ENCODE measurements around the gene SLC47A2. TPM values are rescaled to one million over a fixed set of nuclear protein-coding genes. Genes with fewer than 3 reads are reported as not detected.
"Not testable (repeated sequence)": the region's sequence is repeated elsewhere in the genome, so short reads cannot be mapped to it uniquely, and the experiment has no call there.

SLC47A2 gene
- total RNA-seq, 2 donors from 2014 or later, result 0.16 to 0.25 TPM

GRCh38 chr17:19703106-19703827, 13.1 kb downstream of the SLC47A2 start:
- H3K27ac ChIP-seq, result no peak overlapping the region
- H3K9ac ChIP-seq (ENCODE audit: low read depth in 2 of 2, low read length in 2 of 2), result no peak overlapping the region
- no peaks in the 10 kb centered on the region for H3K4me1 ChIP-seq
- no peak for DNase-seq
- H3K4me3 ChIP-seq, result no peak overlapping the region
- no peaks in the 10 kb centered on the region for H3K27me3 ChIP-seq
- H3K36me3 ChIP-seq, result no peaks in the 10 kb centered on the region
- H3K9me3 ChIP-seq, result no peaks in the 10 kb centered on the region
- intact Hi-C loops (cut with DNase I), result no loop called here
- no peak for TF ChIP-seq CTCF (IDR thresholded peaks at IDR 0.05)

- TF ChIP-seq CTCF (IDR thresholded peaks at IDR 0.05), result no peak
- DNase-seq, result no peak
- Histone ChIP-seq H3K4me3 (no peak overlapping the region), H3K36me3 (no peaks in the 10 kb centered on the region), H3K27me3 (no peaks in the 10 kb centered on the region), H3K9ac (ENCODE audit: low read depth in 2 of 2, low read length in 2 of 2) (no peak overlapping the region), H3K27ac (no peak overlapping the region), H3K9me3 (no peaks in the 10 kb centered on the region), H3K4me1 (no peaks in the 10 kb centered on the region)
- intact Hi-C loops (cut with DNase I), result no loop called here
Observed at GRCh38 chr17:19702217-19702641, 14.2 kb downstream of the SLC47A2 start.

GRCh38 chr17:19686400-19687090, 29.8 kb downstream of the SLC47A2 start:
- Histone ChIP-seq H3K9ac (ENCODE audit: low read depth in 2 of 2, low read length in 2 of 2) (no peak overlapping the region), H3K9me3 (no peaks in the 10 kb centered on the region), H3K36me3 (no peaks in the 10 kb centered on the region), H3K4me1 (no peaks in the 10 kb centered on the region), H3K27me3 (no peaks in the 10 kb centered on the region), H3K4me3 (no peak overlapping the region), H3K27ac (no peak overlapping the region)
- DNase-seq, result no peak
- no peak for TF ChIP-seq CTCF (IDR thresholded peaks at IDR 0.05)
- intact Hi-C loops (cut with DNase I), result no loop called here

- intact Hi-C loops (cut with DNase I); DNase-seq; H3K4me3 ChIP-seq; H3K9ac ChIP-seq (ENCODE audit: low read depth in 2 of 2, low read length in 2 of 2); H3K36me3 ChIP-seq; H3K4me1 ChIP-seq; H3K9me3 ChIP-seq; H3K27me3 ChIP-seq; H3K27ac ChIP-seq: not testable (repeated sequence)
Observed at GRCh38 chr17:19684909-19685580, 31.3 kb downstream of the SLC47A2 start.

GRCh38 chr17:19683117-19683516, 33.3 kb downstream of the SLC47A2 start:
- Histone ChIP-seq H3K4me1 (no peaks in the 10 kb centered on the region), H3K36me3 (no peaks in the 10 kb centered on the region), H3K4me3 (no peak overlapping the region), H3K27ac (no peak overlapping the region), H3K9ac (ENCODE audit: low read depth in 2 of 2, low read length in 2 of 2) (no peak overlapping the region), H3K27me3 (no peaks in the 10 kb centered on the region), H3K9me3 (no peaks in the 10 kb centered on the region)
- intact Hi-C loops (cut with DNase I), result no loop called here
- TF ChIP-seq CTCF (IDR thresholded peaks at IDR 0.05), result no peak
- DNase-seq, result no peak

All from colonic mucosa (tissue), 4 donors.